IMR-90 (cell line): ENCODE data around the gene LDLRAD3. TPM values are rescaled to one million over a fixed set of nuclear protein-coding genes. Genes with fewer than 3 reads are reported as not detected.

ENCODE experiments used
- ATAC-seq: fragments of 200-7000 bp; cut with Tn5 transposase; 2 replicates; pipeline ENCODE4 v1.9.1; 2020; ENCODE audit warnings: low read depth, mild to moderate bottlenecking, moderate library complexity
- BruUV-seq: library from RNA; stranded (reverse); fragments of 400-500 nt; replicated peaks from 2 replicates; lab custom pipeline; 2021; lab: Mats Ljungman, UMichigan
- CTCF ChIA-PET: fragments of 300-600 bp; formaldehyde crosslinking; extraction: SDS; loops from one replicate; lab custom pipeline; 2021; ENCODE audit warnings: antibody characterized with exemption; lab: Yijun Ruan, JAX
- POLR2A ChIA-PET: fragments of 300-600 bp; sonication (Branson Sonifier 250); formaldehyde crosslinking; loops from one replicate; lab custom pipeline; 2022; ENCODE audit warnings: antibody characterized with exemption; ENCODE audit not compliant: unreplicated experiment; lab: Charles Lee
- DNase-seq: peaks from one replicate; pipeline ENCODE4 v3.0.0; 2013
- H2AFZ ChIP-seq: replicated peaks from 2 replicates; pipeline ENCODE3; 2013; ENCODE audit warnings: low read length, mild to moderate bottlenecking; ENCODE audit not compliant: poor library complexity
- H2AK5ac ChIP-seq: 2 replicates; pipeline ENCODE4 v1.6.1; 2013; ENCODE audit warnings: low read depth, low read length, inconsistent platforms
- H2AK9ac ChIP-seq: replicated peaks from 2 replicates; pipeline ENCODE3; 2013; ENCODE audit warnings: mild to moderate bottlenecking, low read depth, low read length, moderate library complexity; ENCODE audit not compliant: poor library complexity
- H2BK120ac ChIP-seq: 2 replicates; pipeline ENCODE4 v1.6.1; 2013; ENCODE audit warnings: low read depth, low read length, inconsistent platforms
- H2BK15ac ChIP-seq: 3 replicates; pipeline ENCODE4 v1.6.1; 2013; ENCODE audit warnings: low read depth, low read length, inconsistent platforms
- H2BK20ac ChIP-seq: 2 replicates; pipeline ENCODE4 v1.6.1; 2013; ENCODE audit warnings: low read depth, mild to moderate bottlenecking, inconsistent platforms, low read length, moderate library complexity
- H2BK5ac ChIP-seq: 2 replicates; pipeline ENCODE4 v1.6.1; 2013; ENCODE audit warnings: mild to moderate bottlenecking, low read depth, low read length, inconsistent platforms; ENCODE audit not compliant: poor library complexity, severe bottlenecking
- H3K14ac ChIP-seq: replicated peaks from 2 replicates; pipeline ENCODE4 v1.6.1; 2013; ENCODE audit warnings: low read depth, low read length, inconsistent platforms
- H3K18ac ChIP-seq: 2 replicates; pipeline ENCODE4 v1.6.1; 2013; ENCODE audit warnings: low read depth, low read length, control low read depth
- H3K23ac ChIP-seq: 2 replicates; pipeline ENCODE4 v1.6.1; 2013; ENCODE audit warnings: low read depth, low read length, inconsistent platforms
- H3K27ac ChIP-seq: 2 replicates; pipeline ENCODE4 v1.5.1; 2013; ENCODE audit warnings: mild to moderate bottlenecking, control low read depth, low read length; ENCODE audit not compliant: insufficient read depth
- H3K27me3 ChIP-seq: 2 replicates; pipeline ENCODE4 v1.6.1; 2013; ENCODE audit warnings: low read length; ENCODE audit not compliant: control insufficient read depth, insufficient read depth
- H3K36me3 ChIP-seq: 2 replicates; pipeline ENCODE4 v1.6.1; 2013; ENCODE audit warnings: low read length, mixed read lengths; ENCODE audit not compliant: control insufficient read depth, insufficient read depth
- H3K4ac ChIP-seq: 2 replicates; pipeline ENCODE4 v1.6.1; 2013; ENCODE audit warnings: low read depth, low read length, inconsistent platforms
- H3K4me1 ChIP-seq: 2 replicates; pipeline ENCODE4 v1.6.1; 2013; ENCODE audit warnings: low read length, mixed read lengths; ENCODE audit not compliant: control insufficient read depth, insufficient read depth
- H3K4me2 ChIP-seq: 2 replicates; pipeline ENCODE4 v1.6.1; 2013; ENCODE audit warnings: low read depth, mild to moderate bottlenecking, control low read depth, low read length, moderate library complexity
- H3K4me3 ChIP-seq: 2 replicates; pipeline ENCODE4 v1.5.1; 2013; ENCODE audit warnings: low read depth, mild to moderate bottlenecking, control low read depth, low read length, moderate library complexity; ENCODE audit not compliant: insufficient read depth
- H3K56ac ChIP-seq: 2 replicates; pipeline ENCODE4 v1.6.1; 2013; ENCODE audit warnings: low read length, inconsistent platforms; ENCODE audit not compliant: insufficient read depth; ENCODE audit errors: extremely low read depth
- H3K79me1 ChIP-seq, 2 experiments: 2 replicates each; pipeline ENCODE4 v1.6.1; 2013; ENCODE audit warnings: low read length in 2 of 2, inconsistent platforms in 1 of 2, low read depth in 1 of 2
- H3K9ac ChIP-seq: 2 replicates; pipeline ENCODE4 v1.6.1; 2013; ENCODE audit warnings: low read depth, low read length, control low read depth
- H3K9me1 ChIP-seq: 2 replicates; pipeline ENCODE4 v1.6.1; 2013; ENCODE audit warnings: low read length, inconsistent platforms; ENCODE audit not compliant: insufficient read depth
- H3K9me3 ChIP-seq: 2 replicates; pipeline ENCODE4 v1.6.1; 2013; ENCODE audit warnings: low read length; ENCODE audit not compliant: control insufficient read depth, insufficient read depth
- H4K20me1 ChIP-seq: 2 replicates; pipeline ENCODE4 v1.6.1; 2013; ENCODE audit warnings: low read length, inconsistent platforms; ENCODE audit not compliant: insufficient read depth
- H4K5ac ChIP-seq: 2 replicates; pipeline ENCODE4 v1.6.1; 2013; ENCODE audit warnings: mild to moderate bottlenecking, low read depth, low read length, control low read depth
- H4K8ac ChIP-seq, 2 experiments: 2 replicates each; pipeline ENCODE4 v1.6.1; 2013; ENCODE audit warnings: low read depth in 2 of 2, low read length in 2 of 2, control low read depth in 1 of 2, inconsistent platforms in 1 of 2
- H4K91ac ChIP-seq: 2 replicates; pipeline ENCODE4 v1.6.1; 2013; ENCODE audit warnings: low read depth, low read length, inconsistent platforms; ENCODE audit not compliant: insufficient read depth
- BHLHE40 ChIP-seq: fragments of 150-350 bp; IDR thresholded peaks from 2 replicates; pipeline ENCODE4 v1.6.1; 2016; ENCODE audit warnings: mild to moderate bottlenecking, low read depth, low read length
- CTCF ChIP-seq: conservative IDR thresholded peaks from 2 replicates; pipeline ENCODE4 v1.5.1; 2012; ENCODE audit warnings: mild to moderate bottlenecking, low read depth, low read length, improper control_type of control experiment
- ELK1 ChIP-seq: fragments of 150-350 bp; IDR thresholded peaks from 2 replicates; pipeline ENCODE4 v1.6.1; 2016; ENCODE audit warnings: low read depth, mild to moderate bottlenecking, low read length, moderate library complexity, borderline replicate concordance
- RAD21 ChIP-seq: IDR thresholded peaks from 2 replicates; pipeline ENCODE4 v1.6.1; 2012; ENCODE audit warnings: low read length, improper control_type of control experiment
- SMC3 ChIP-seq: fragments of 150-350 bp; IDR thresholded peaks from 2 replicates; pipeline ENCODE4 v1.6.1; 2016; ENCODE audit warnings: low read depth, mild to moderate bottlenecking, antibody characterized with exemption, low read length, moderate library complexity
- USF2 ChIP-seq: fragments of 150-350 bp; IDR thresholded peaks from 2 replicates; pipeline ENCODE4 v1.6.1; 2017; ENCODE audit warnings: mild to moderate bottlenecking, antibody characterized with exemption, low read length, low read depth
- WGBS, 2 experiments: methylation state at CpG; one replicate each; pipeline versions ENCODE4 v1.1.5 to v1.1.7; 2013; ENCODE audit warnings: missing lambda C conversion rate in 2 of 2; ENCODE audit not compliant: insufficient read length in 1 of 2; ENCODE audit errors: extremely low coverage in 2 of 2; 5-methylcytosine and 5-hydroxymethylcytosine counted together
- dilution Hi-C: fragments of 300-500 bp; cut with HindIII; formaldehyde crosslinking; loops from one replicate; pipeline ENCODE4 v1.14.3; 2018; ENCODE audit warnings: low sequenced_read_pairs; ENCODE audit not compliant: unreplicated experiment
- in situ Hi-C: fragments of 300-500 bp; cut with MboI; formaldehyde crosslinking; loops from 3 replicates; pipeline ENCODE4 v1.14.3; 2019; ENCODE audit warnings: low sequenced_read_pairs, inconsistent platforms, mixed read lengths
- intact Hi-C: fragments of 100-400 bp; cut with micrococcal nuclease; formaldehyde crosslinking; loops from 2 replicates; pipeline ENCODE4 v1.10.0; 2022
- polyA plus RNA-seq, 3 experiments: library from polyadenylated mRNA; depleted of rRNA; stranded (reverse); fragments of >200 nt; gene quantifications; 2 replicates each; pipeline ENCODE4 v1.2.3, GENCODE V29; 2012; ENCODE audit warnings: low replicate concordance in 1 of 3
- total RNA-seq: library from RNA; depleted of rRNA; stranded (reverse); fragments of >200 nt; gene quantifications from 2 replicates; pipeline ENCODE4 v1.2.3, GENCODE V29; 2012

LDLRAD3 gene
- total and polyA plus RNA-seq, 2 of the 4 experiments (the other 2 are of a cell fraction): 2.7 to 6.4 TPM

GRCh38 chr11:36056160-36056751 is 112.4 kb downstream of the LDLRAD3 start:
- Histone ChIP-seq H3K18ac (no peak overlapping the region), H3K27me3 (0 out of 2 replicates have a peak, but pooled peaks cover 2% of the 10 kb centered on the region), H2BK120ac (no peak overlapping the region), H3K9ac (no peak overlapping the region), H4K8ac (no peak overlapping the region), H3K4ac (no peak overlapping the region), H3K4me3 (no peak overlapping the region), H3K9me3 (0 out of 2 replicates have a peak, but pooled peaks cover 2% of the 10 kb centered on the region), H2AK9ac (no peak overlapping the region), H4K5ac (no peak overlapping the region), H3K27ac (no peak overlapping the region), H2BK20ac (no peak overlapping the region), H3K9me1 (no peaks in the 10 kb centered on the region), H2AFZ (no peak overlapping the region), H3K36me3 (no peaks in the 10 kb centered on the region), H2BK15ac (no peak overlapping the region), H3K14ac (no peak overlapping the region), H2BK5ac (no peak overlapping the region), H4K91ac (no peak overlapping the region), H3K56ac (no peak overlapping the region), H3K23ac (no peak overlapping the region), H4K20me1 (no peaks in the 10 kb centered on the region), H3K4me1 (peaks cover 2% of the 10 kb centered on the region; the same call in 1 of the 2 replicates), H3K79me1 (no peaks in the 10 kb centered on the region), H3K4me2 (no peak overlapping the region), H2AK5ac (no peak overlapping the region)
- POLR2A ChIA-PET: interaction anchor here (0.6 kb wide), 1 partner anchor 102 kb away, joined by 8 read pairs; no protein-coding TSS in a partner anchor
- dilution Hi-C loops (no loop called here), in situ Hi-C loops (no loop called here), intact Hi-C loops (no loop called here)
- TF ChIP-seq RAD21: peak; percentile 62
- no peak for TF ChIP-seq ELK1
- TF ChIP-seq SMC3: peak; percentile 54
- TF ChIP-seq CTCF: peak; percentile 44
- TF ChIP-seq BHLHE40: no peak
- TF ChIP-seq USF2: no peak
- CTCF ChIA-PET: interaction anchor here (0.6 to 1.5 kb wide), 6 partner anchors 12 to 330 kb away, joined by 3 to 9 read pairs (median 4); no protein-coding TSS in a partner anchor
- ATAC-seq (0 out of 2 replicates have a peak, but pooled peaks have one; percentile 17), DNase-seq (peak; percentile 40)
- 98% methylated on average over 7 of the region's 8 CpGs; no CpG with 5 or more reads in 1 of the 2 experiments for WGBS, 2 experiments
- no TSS peak for BruUV-seq
